Measurements from ENCODE around the gene HMCES.
A peak's percentile ranks its signal among the peaks of the same experiment; 100 is the strongest.

HMCES gene

GRCh38 chr3:129291236-129291886 is 12.7 kb downstream of the HMCES start:
- no peak for DNase-seq
- Mint-ChIP-seq H3K27ac (no peak overlapping the region), H3K4me3 (no peak overlapping the region), H3K27me3 (no peaks in the 10 kb centered on the region), H3K9me3 (no peaks in the 10 kb centered on the region), H3K4me1 (no peaks in the 10 kb centered on the region), H3K36me3 (peaks cover 53% of the 10 kb centered on the region)
- CTCF ChIA-PET, result no interaction called here

GRCh38 chr3:129295286-129295685 is 16.6 kb downstream of the HMCES start:
- Mint-ChIP-seq H3K9me3 (no peaks in the 10 kb centered on the region), H3K27me3 (no peaks in the 10 kb centered on the region), H3K27ac (no peak overlapping the region), H3K36me3 (peaks cover 56% of the 10 kb centered on the region), H3K4me1 (no peaks in the 10 kb centered on the region), H3K4me3 (no peak overlapping the region)
- no peak for DNase-seq
- CTCF ChIA-PET, result no interaction called here

- H3K9me3 Mint-ChIP-seq, result no peaks in the 10 kb centered on the region
- peak overlapping the region; percentile 68 for H3K27ac Mint-ChIP-seq
- H3K4me1 Mint-ChIP-seq, result peaks cover 32% of the 10 kb centered on the region
- H3K27me3 Mint-ChIP-seq, result no peaks in the 10 kb centered on the region
- DNase-seq, result no peak
- CTCF ChIA-PET, result interaction anchor here (0.7 to 1.2 kb wide), 2 partner anchors 22 to 25 kb away, joined by 3 read pairs; no protein-coding TSS in a partner anchor
- no peak overlapping the region for H3K4me3 Mint-ChIP-seq
- peaks cover 52% of the 10 kb centered on the region for H3K36me3 Mint-ChIP-seq
Measured at GRCh38 chr3:129304146-129304961, 25.7 kb downstream of the HMCES start.

GRCh38 chr3:129304962-129305222 is 26.2 kb downstream of the HMCES start:
- H3K27me3 Mint-ChIP-seq, result no peaks in the 10 kb centered on the region
- CTCF ChIA-PET, result interaction anchor here (1.2 kb wide), 1 partner anchor 24 kb away, joined by 3 read pairs; no protein-coding TSS in a partner anchor
- no peak for DNase-seq
- peaks cover 49% of the 10 kb centered on the region for H3K36me3 Mint-ChIP-seq
- H3K27ac Mint-ChIP-seq, result no peak overlapping the region
- no peak overlapping the region for H3K4me3 Mint-ChIP-seq
- H3K4me1 Mint-ChIP-seq, result peaks cover 32% of the 10 kb centered on the region
- no peaks in the 10 kb centered on the region for H3K9me3 Mint-ChIP-seq

GRCh38 chr3:129305592-129306091 is 27.0 kb downstream of the HMCES start:
- Mint-ChIP-seq H3K27me3 (no peaks in the 10 kb centered on the region), H3K9me3 (no peaks in the 10 kb centered on the region), H3K27ac (no peak overlapping the region), H3K4me1 (peaks cover 32% of the 10 kb centered on the region), H3K36me3 (peaks cover 48% of the 10 kb centered on the region), H3K4me3 (no peak overlapping the region)
- DNase-seq, result no peak
- CTCF ChIA-PET, result no interaction called here

GRCh38 chr3:129308636-129309035 is 30.0 kb downstream of the HMCES start:
- Mint-ChIP-seq H3K4me1 (peaks cover 47% of the 10 kb centered on the region), H3K36me3 (peaks cover 31% of the 10 kb centered on the region), H3K9me3 (no peaks in the 10 kb centered on the region), H3K27ac (no peak overlapping the region), H3K27me3 (no peaks in the 10 kb centered on the region), H3K4me3 (no peak overlapping the region)
- CTCF ChIA-PET, result no interaction called here
- no peak for DNase-seq

- H3K4me1 Mint-ChIP-seq, result peaks cover 43% of the 10 kb centered on the region
- no peak for DNase-seq
- H3K27me3 Mint-ChIP-seq, result no peaks in the 10 kb centered on the region
- peaks cover 23% of the 10 kb centered on the region for H3K36me3 Mint-ChIP-seq
- H3K27ac Mint-ChIP-seq, result no peak overlapping the region
- no peak overlapping the region for H3K4me3 Mint-ChIP-seq
- CTCF ChIA-PET, result interaction anchor here (1.0 to 2.0 kb wide), 3 partner anchors 13 to 340 kb away, joined by 3 to 4 read pairs (median 3); no protein-coding TSS in a partner anchor
- H3K9me3 Mint-ChIP-seq, result no peaks in the 10 kb centered on the region
Measured at GRCh38 chr3:129310111-129311011, 31.7 kb downstream of the HMCES start.

GRCh38 chr3:129311054-129311902 is 32.6 kb downstream of the HMCES start:
- H3K27me3 Mint-ChIP-seq, result peaks cover 8% of the 10 kb centered on the region
- H3K27ac Mint-ChIP-seq, result no peak overlapping the region
- CTCF ChIA-PET, result interaction anchor here (1.0 to 2.0 kb wide), 4 partner anchors 14 to 340 kb away, joined by 3 to 5 read pairs (median 4); no protein-coding TSS in a partner anchor
- no peak for DNase-seq
- H3K36me3 Mint-ChIP-seq, result peaks cover 19% of the 10 kb centered on the region
- no peaks in the 10 kb centered on the region for H3K9me3 Mint-ChIP-seq
- no peak overlapping the region for H3K4me3 Mint-ChIP-seq
- H3K4me1 Mint-ChIP-seq, result peaks cover 36% of the 10 kb centered on the region

- peaks cover 10% of the 10 kb centered on the region for H3K27me3 Mint-ChIP-seq
- no peak for DNase-seq
- H3K27ac Mint-ChIP-seq, result no peak overlapping the region
- peaks cover 12% of the 10 kb centered on the region for H3K36me3 Mint-ChIP-seq
- H3K4me3 Mint-ChIP-seq, result no peak overlapping the region
- H3K4me1 Mint-ChIP-seq, result peaks cover 35% of the 10 kb centered on the region
- CTCF ChIA-PET, result interaction anchor here (1.4 to 2.0 kb wide), 2 partner anchors 15 to 66 kb away, joined by 4 to 5 read pairs; no protein-coding TSS in a partner anchor
- no peaks in the 10 kb centered on the region for H3K9me3 Mint-ChIP-seq
Measured at GRCh38 chr3:129312021-129312639, 33.5 kb downstream of the HMCES start.

- Mint-ChIP-seq H3K36me3 (peaks cover 12% of the 10 kb centered on the region), H3K9me3 (no peaks in the 10 kb centered on the region), H3K4me3 (peak overlapping the region; percentile 96), H3K27me3 (peaks cover 14% of the 10 kb centered on the region), H3K4me1 (peaks cover 37% of the 10 kb centered on the region), H3K27ac (peak overlapping the region; percentile 15)
- DNase-seq, result no peak
- CTCF ChIA-PET, result interaction anchor here (1.4 to 2.0 kb wide), 4 partner anchors 15 to 342 kb away, joined by 3 to 7 read pairs (median 4); no protein-coding TSS in a partner anchor
Measured at GRCh38 chr3:129312671-129313414, 34.2 kb downstream of the HMCES start.

GRCh38 chr3:129313415-129313664 is 34.7 kb downstream of the HMCES start:
- Mint-ChIP-seq H3K4me3 (peak overlapping the region; percentile 96), H3K27ac (peak overlapping the region; percentile 83), H3K4me1 (peaks cover 36% of the 10 kb centered on the region), H3K9me3 (no peaks in the 10 kb centered on the region), H3K27me3 (peaks cover 16% of the 10 kb centered on the region), H3K36me3 (peaks cover 12% of the 10 kb centered on the region)
- DNase-seq, result no peak
- CTCF ChIA-PET, result interaction anchor here (0.9 to 1.8 kb wide), 3 partner anchors 29 to 343 kb away, joined by 3 to 7 read pairs (median 3); no protein-coding TSS in a partner anchor

- Mint-ChIP-seq H3K27me3 (peaks cover 21% of the 10 kb centered on the region), H3K36me3 (peaks cover 9% of the 10 kb centered on the region), H3K4me1 (peaks cover 32% of the 10 kb centered on the region), H3K27ac (peak overlapping the region; percentile 83), H3K4me3 (peak overlapping the region; percentile 96), H3K9me3 (no peaks in the 10 kb centered on the region)
- CTCF ChIA-PET, result interaction anchor here (0.9 to 1.8 kb wide), 3 partner anchors 30 to 343 kb away, joined by 3 to 7 read pairs (median 3); no protein-coding TSS in a partner anchor
- peak; percentile 38 for DNase-seq
Measured at GRCh38 chr3:129313665-129314385, 35.2 kb downstream of the HMCES start.
